T-helper 17 cell (primary cell): ENCODE data around the gene GABARAPL2. TPM values are rescaled to one million over a fixed set of nuclear protein-coding genes. Genes with fewer than 3 reads are reported as not detected.

Source experiments
- ATAC-seq: fragments of 150-1000 bp; cut with Tn5 transposase; 2 replicates; pipeline ENCODE4 v1.10.0; 2021; ENCODE audit warnings: mild to moderate bottlenecking, moderate library complexity
- DNase-seq, 3 donors: peaks; one replicate each; pipeline versions ENCODE4 v3.0.0 to v3.0.0-alpha.2; 2020 to 2021
- H3K9me3 ChIP-seq: one replicate; pipeline ENCODE4 v1.7.0; 2013; ENCODE audit warnings: low read length, mild to moderate bottlenecking; ENCODE audit not compliant: control insufficient read depth, poor library complexity, severe bottlenecking
- H3K27ac Mint-ChIP-seq: one replicate; pipeline ENCODE4 v1.8.0; 2022; ENCODE audit warnings: mild to moderate bottlenecking, moderate library complexity, mixed read lengths
- H3K27me3 Mint-ChIP-seq: one replicate; pipeline ENCODE4 v1.8.0; 2022; ENCODE audit warnings: mixed read lengths
- H3K36me3 Mint-ChIP-seq: one replicate; pipeline ENCODE4 v1.8.0; 2022; ENCODE audit warnings: low read depth, mixed read lengths
- H3K4me1 Mint-ChIP-seq: one replicate; pipeline ENCODE4 v1.8.0; 2022; ENCODE audit warnings: mild to moderate bottlenecking, mixed read lengths
- H3K4me3 Mint-ChIP-seq: one replicate; pipeline ENCODE4 v1.8.0; 2022; ENCODE audit warnings: mild to moderate bottlenecking, moderate library complexity, mixed read lengths
- total RNA-seq, 4 donors: library from RNA in 2 of 4; stranded (reverse) in 2 of 4; gene quantifications; one replicate each; pipeline ENCODE4 v1.2.3 and lab custom pipeline; 2022 to 2026

GABARAPL2 gene
- total RNA-seq, 2 donors from 2014 or later = 76.5 to 79.5 TPM

DNA sequence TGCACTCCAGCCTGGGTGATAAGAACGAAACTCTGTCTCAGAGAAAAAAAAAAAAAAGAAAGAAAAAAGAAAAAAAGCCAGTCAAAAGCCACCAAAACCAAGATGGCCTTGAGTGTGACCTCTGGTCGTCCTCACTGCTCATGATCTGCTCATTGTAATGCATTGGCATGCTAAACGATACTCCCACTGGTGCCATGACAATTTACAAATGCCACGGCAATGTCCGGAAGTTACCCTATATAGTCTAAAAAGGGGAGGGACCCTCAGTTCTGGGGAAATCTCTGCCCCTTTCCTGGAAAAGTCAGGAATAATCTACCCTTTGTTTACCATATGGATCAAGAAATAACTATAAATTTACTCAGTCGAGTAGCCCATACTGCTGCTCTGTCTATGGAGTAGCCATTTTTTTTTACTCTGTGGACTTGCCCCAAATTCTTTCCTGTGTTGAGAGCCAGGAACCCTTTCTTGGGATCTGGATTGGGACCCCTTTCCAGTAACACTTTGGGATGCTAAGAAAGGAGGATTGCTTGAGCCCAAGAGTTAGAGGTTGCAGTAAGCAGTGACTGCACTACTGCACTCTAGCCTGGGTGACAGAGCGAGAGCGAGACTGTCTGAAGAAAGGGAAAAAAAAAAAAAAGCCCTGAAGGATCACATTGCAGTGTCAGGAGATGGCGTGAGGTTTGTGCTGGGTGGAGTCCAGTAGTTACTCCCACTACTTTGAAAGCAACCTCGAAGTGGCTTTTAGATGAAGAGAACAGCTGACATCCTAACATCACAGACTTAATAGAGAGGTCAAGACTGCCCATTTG lies 6.4 kb upstream of the GABARAPL2 start:
- H3K4me3 Mint-ChIP-seq = no peak overlapping the region
- ATAC-seq (no peak), DNase-seq (no peak)
- peaks cover 21% of the 10 kb centered on the region for H3K27me3 Mint-ChIP-seq
- H3K27ac Mint-ChIP-seq = no peak overlapping the region
- H3K9me3 ChIP-seq = no peaks in the 10 kb centered on the region
- H3K36me3 Mint-ChIP-seq = peaks cover 2% of the 10 kb centered on the region
- peaks cover 8% of the 10 kb centered on the region for H3K4me1 Mint-ChIP-seq

- ATAC-seq = no peak
- peaks cover 2% of the 10 kb centered on the region for H3K36me3 Mint-ChIP-seq
These were observed 539 bp upstream of the GABARAPL2 start for GRCh38 chr16:75565640-75566039.

DNA sequence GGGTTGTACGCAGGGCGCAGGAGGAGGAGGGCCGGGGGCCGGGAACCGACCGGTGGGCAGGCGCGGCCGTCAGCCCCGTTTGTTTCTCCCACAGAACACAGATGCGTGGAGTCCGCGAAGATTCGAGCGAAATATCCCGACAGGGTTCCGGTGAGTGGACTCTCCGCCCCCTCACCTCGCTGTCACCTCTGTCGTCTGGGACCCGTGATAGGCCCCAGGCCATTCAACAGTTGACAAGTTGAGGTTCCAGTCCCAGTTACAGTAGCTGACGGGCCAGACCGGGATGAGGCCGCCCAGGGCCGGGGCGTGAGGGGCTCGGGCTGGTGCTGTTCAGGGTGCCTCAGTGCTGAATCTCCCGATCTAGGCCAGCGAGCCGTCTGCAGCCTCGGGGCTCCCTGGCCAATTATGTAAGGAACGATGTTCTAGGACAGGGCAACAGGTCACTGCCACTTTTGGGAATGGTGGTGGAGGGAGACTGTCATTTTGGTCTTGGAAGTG lies 628 bp downstream of the GABARAPL2 start:
- H3K9me3 ChIP-seq = no peaks in the 10 kb centered on the region
- peaks cover 28% of the 10 kb centered on the region for H3K4me1 Mint-ChIP-seq
- H3K4me3 Mint-ChIP-seq = peak overlapping the region; percentile 98
- DNase-seq (peak; percentile 15 to 25 (median 20)), ATAC-seq (no peak)
- peak overlapping the region; percentile 98 for H3K27ac Mint-ChIP-seq
- peaks cover 2% of the 10 kb centered on the region for H3K36me3 Mint-ChIP-seq
- peaks cover 21% of the 10 kb centered on the region for H3K27me3 Mint-ChIP-seq

More at GRCh38 chr16:75565640-75566039, 539 bp upstream of the GABARAPL2 start:
- Mint-ChIP-seq H3K4me3 (peak overlapping the region; percentile 98), H3K4me1 (peaks cover 23% of the 10 kb centered on the region), H3K27ac (peak overlapping the region; percentile 98), H3K27me3 (peaks cover 21% of the 10 kb centered on the region)
- DNase-seq = no peak
- no peaks in the 10 kb centered on the region for H3K9me3 ChIP-seq

GRCh38 chr16:75567911-75568310 lies 1.7 kb downstream of the GABARAPL2 start:
- Mint-ChIP-seq H3K27me3 (peaks cover 13% of the 10 kb centered on the region), H3K4me3 (peak overlapping the region; percentile 98), H3K4me1 (peaks cover 32% of the 10 kb centered on the region), H3K27ac (no peak overlapping the region), H3K36me3 (peaks cover 2% of the 10 kb centered on the region)
- no peak for ATAC-seq
- DNase-seq = no peak
- no peaks in the 10 kb centered on the region for H3K9me3 ChIP-seq

DNA sequence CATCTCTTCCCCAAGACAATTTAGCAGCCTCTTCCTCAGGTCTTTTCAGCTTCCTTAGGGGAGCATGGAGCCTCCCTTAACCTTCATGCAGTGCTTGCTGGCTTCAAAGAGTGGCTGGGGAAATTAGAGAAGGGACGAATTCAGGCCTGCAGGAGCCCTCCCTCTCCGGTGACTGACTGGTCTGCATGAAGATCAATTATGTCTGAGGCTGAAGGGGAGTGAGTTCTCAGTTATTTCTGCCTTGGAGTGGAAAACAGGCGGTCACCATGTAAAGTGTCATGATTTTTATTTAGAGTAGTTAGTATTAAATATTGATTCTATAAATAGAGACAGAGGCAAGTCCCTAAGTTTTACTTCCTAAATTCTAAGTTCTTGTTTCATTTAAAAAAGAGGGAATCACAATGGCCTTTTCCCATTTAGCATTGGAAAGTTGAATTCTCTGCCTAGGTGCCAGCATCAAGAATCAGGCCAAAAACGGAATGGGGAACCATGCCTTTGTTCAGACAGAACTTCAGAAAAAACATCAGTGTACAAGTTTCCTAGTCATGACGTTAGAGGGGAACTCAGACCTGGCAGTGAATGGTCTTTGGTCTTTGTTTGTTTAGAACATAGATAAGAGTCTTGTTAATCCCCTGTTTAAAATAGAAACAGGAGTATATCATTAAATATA lies 4.4 kb downstream of the GABARAPL2 start:
- Mint-ChIP-seq H3K4me1 (peaks cover 32% of the 10 kb centered on the region), H3K36me3 (no peaks in the 10 kb centered on the region), H3K4me3 (no peak overlapping the region)

GRCh38 chr16:75572864-75573542 lies 6.8 kb downstream of the GABARAPL2 start:
- no peaks in the 10 kb centered on the region for H3K9me3 ChIP-seq
- H3K27me3 Mint-ChIP-seq = no peaks in the 10 kb centered on the region
- H3K27ac Mint-ChIP-seq = peak overlapping the region; percentile 29
- no peaks in the 10 kb centered on the region for H3K36me3 Mint-ChIP-seq
- H3K4me1 Mint-ChIP-seq = peaks cover 24% of the 10 kb centered on the region
- H3K4me3 Mint-ChIP-seq = no peak overlapping the region
- no peak for DNase-seq
- ATAC-seq = no peak

More for the DNA sequence above, 4.4 kb downstream of the GABARAPL2 start:
- no peak for ATAC-seq
- H3K27ac Mint-ChIP-seq = peak overlapping the region; percentile 3
- H3K27me3 Mint-ChIP-seq = no peaks in the 10 kb centered on the region
- DNase-seq = no peak
- H3K9me3 ChIP-seq = no peaks in the 10 kb centered on the region

- peak overlapping the region; percentile 29 for H3K27ac Mint-ChIP-seq
- H3K36me3 Mint-ChIP-seq = no peaks in the 10 kb centered on the region
- peaks cover 24% of the 10 kb centered on the region for H3K4me1 Mint-ChIP-seq
- DNase-seq = no peak
- H3K4me3 Mint-ChIP-seq = peak overlapping the region; percentile 33
- no peaks in the 10 kb centered on the region for H3K9me3 ChIP-seq
- no peaks in the 10 kb centered on the region for H3K27me3 Mint-ChIP-seq
- ATAC-seq = no peak
These were observed 7.8 kb downstream of the GABARAPL2 start for GRCh38 chr16:75573955-75574354.

DNA sequence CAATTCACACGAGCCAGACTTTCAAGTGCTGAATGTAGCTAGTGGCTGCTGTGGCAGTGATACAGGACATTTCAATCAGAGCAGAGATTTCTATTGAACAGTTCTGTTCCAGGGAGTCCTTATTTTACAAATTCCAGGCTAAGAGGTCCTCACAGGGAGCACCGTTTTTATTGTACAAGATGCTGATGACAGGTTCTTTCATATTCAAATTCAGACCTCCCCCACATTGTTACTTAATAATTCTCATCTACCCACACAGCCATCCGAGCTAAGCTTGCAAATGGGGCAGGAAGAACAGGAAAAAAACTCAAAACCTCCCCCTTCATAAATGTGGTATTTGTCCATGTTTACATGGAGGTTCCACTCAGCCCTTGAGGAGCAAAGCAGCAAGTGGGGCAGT lies 9.8 kb downstream of the GABARAPL2 start:
- H3K27me3 Mint-ChIP-seq = no peaks in the 10 kb centered on the region
- no peak for ATAC-seq
- no peak for DNase-seq
- H3K4me3 Mint-ChIP-seq = no peak overlapping the region
- H3K4me1 Mint-ChIP-seq = peaks cover 18% of the 10 kb centered on the region
- peak overlapping the region; percentile 49 for H3K27ac Mint-ChIP-seq
- H3K9me3 ChIP-seq = no peaks in the 10 kb centered on the region
- no peaks in the 10 kb centered on the region for H3K36me3 Mint-ChIP-seq

- Mint-ChIP-seq H3K27me3 (no peaks in the 10 kb centered on the region), H3K27ac (peak overlapping the region; percentile 49), H3K4me3 (no peak overlapping the region), H3K36me3 (no peaks in the 10 kb centered on the region), H3K4me1 (peaks cover 14% of the 10 kb centered on the region)
- H3K9me3 ChIP-seq = no peaks in the 10 kb centered on the region
- ATAC-seq = no peak
- DNase-seq = no peak
These were observed 10.2 kb downstream of the GABARAPL2 start for GRCh38 chr16:75576384-75576811.

GRCh38 chr16:75578212-75578611 lies 12.0 kb downstream of the GABARAPL2 start:
- H3K27ac Mint-ChIP-seq = peak overlapping the region; percentile 74
- DNase-seq = no peak

DNA sequence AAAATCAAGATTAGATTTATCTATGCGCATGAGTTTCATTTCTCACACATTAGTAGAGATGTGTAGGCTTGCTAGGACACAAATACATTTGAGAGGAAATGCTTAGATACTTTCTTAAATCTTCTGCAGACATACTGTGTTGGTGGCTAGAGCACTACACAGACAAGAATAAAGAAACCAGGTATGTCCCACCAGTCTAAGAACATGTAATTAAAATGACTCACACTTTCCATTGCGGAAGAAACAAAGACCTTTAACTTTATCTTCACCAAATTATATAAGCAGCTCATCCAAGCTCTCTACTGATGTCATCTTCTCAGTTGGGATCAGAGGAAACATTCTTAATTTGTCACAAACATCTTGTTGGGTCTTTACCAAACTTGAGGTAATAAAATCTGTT lies 12.5 kb downstream of the GABARAPL2 start:
- Mint-ChIP-seq H3K27ac (peak overlapping the region; percentile 74), H3K27me3 (no peaks in the 10 kb centered on the region), H3K36me3 (no peaks in the 10 kb centered on the region), H3K4me3 (no peak overlapping the region), H3K4me1 (peaks cover 4% of the 10 kb centered on the region)
- ATAC-seq = no peak
- H3K9me3 ChIP-seq = no peaks in the 10 kb centered on the region
- no peak for DNase-seq

More at GRCh38 chr16:75578212-75578611, 12.0 kb downstream of the GABARAPL2 start:
- Mint-ChIP-seq H3K27me3 (no peaks in the 10 kb centered on the region), H3K36me3 (no peaks in the 10 kb centered on the region), H3K4me3 (no peak overlapping the region), H3K4me1 (peaks cover 7% of the 10 kb centered on the region)
- no peak for ATAC-seq
- no peaks in the 10 kb centered on the region for H3K9me3 ChIP-seq

GRCh38 chr16:75579281-75579834 lies 13.2 kb downstream of the GABARAPL2 start:
- Mint-ChIP-seq H3K4me1 (peaks cover 8% of the 10 kb centered on the region), H3K36me3 (no peaks in the 10 kb centered on the region), H3K27me3 (no peaks in the 10 kb centered on the region), H3K27ac (no peak overlapping the region), H3K4me3 (no peak overlapping the region)
- DNase-seq (no peak), ATAC-seq (no peak)
- H3K9me3 ChIP-seq = no peaks in the 10 kb centered on the region

DNA sequence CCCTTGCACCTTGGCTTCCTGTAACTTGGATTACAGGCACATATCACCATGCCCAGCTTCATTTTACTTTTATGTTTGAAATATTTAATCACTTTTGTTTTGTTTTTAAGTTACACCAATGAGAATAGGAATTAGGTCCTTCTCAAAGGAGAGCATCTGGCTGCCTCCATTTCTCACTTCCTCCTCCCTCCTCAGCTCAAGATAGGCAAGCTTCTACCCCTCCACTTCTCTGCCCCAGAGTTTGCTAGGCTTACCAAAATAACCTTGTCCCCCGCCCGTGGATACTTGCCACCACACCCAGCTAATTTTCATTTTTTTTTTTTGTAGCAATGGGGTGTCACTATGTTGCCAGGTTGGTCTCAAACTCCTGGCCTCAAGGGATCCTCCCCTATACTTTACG lies 17.9 kb downstream of the GABARAPL2 start:
- Mint-ChIP-seq H3K4me3 (no peak overlapping the region), H3K36me3 (no peaks in the 10 kb centered on the region), H3K27me3 (no peaks in the 10 kb centered on the region), H3K4me1 (peaks cover 14% of the 10 kb centered on the region), H3K27ac (peak overlapping the region; percentile 88)
- ATAC-seq (no peak), DNase-seq (no peak)
- H3K9me3 ChIP-seq = no peaks in the 10 kb centered on the region
